Measurements from ENCODE around the gene EPHA10.
"Not testable (repeated sequence)": the region's sequence is repeated elsewhere in the genome, so short reads cannot be mapped to it uniquely, and the experiment has no call there.

EPHA10 gene

DNA sequence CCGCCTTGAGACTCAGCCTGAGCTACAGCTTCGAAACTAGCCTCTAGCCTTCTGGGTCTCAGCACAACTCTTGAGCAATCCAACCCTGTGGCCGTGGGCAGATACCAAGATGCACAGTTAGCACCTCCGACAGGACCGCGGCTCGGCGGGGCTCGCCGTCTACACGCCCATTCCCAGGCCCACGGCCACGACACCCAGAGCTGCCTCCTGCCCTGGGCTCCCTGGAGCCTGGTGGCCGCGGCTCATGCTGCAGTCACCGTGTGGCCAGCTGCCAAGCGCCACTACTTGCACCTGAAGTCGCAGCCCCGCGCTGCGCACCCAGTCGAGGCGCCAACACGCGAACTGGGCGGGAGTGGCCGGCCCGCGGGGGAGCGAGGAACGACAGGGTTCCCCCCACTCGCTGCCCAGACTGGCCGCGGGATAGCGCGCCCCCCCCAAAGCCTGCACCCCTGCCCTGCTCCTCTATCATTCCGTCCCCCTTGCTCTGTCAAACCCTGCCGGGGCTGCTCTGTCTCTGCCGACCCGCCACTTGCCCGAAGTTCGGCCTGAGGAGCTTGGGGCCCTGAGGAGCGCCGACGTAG, 73.3 kb downstream of the EPHA10 start (continued):
- TF ChIP-seq HOXC10 (CRISPR knock-in tag; IDR thresholded peaks at IDR 0.05), result 0 out of 2 replicates have a peak, but pooled peaks have one; percentile 32

DNA sequence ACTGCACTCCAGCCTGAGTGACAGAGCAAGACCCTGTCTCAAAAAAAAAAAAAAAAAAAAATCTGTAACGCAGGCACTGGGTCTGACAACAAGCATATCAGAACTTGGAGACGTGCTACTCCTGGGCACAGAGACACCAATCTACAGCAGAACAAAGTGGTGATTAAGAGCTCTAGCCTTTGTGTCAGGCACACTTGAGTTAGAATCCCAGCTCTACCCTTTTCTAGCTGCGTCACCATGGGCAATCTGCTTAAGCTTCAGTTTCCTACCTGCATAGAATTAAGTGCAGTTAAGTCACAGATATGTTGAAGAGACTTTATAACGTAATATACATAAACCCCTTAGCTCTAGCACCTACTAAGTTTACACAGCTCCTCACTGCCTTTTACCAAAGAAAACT, 76.0 kb downstream of the EPHA10 start:
- Histone ChIP-seq H3K4me1 (ENCODE audit: control insufficient read depth, insufficient read depth, low read length) (peaks cover 6% of the 10 kb centered on the region; the same call in 1 of the 2 replicates), H3K9me3 (ENCODE audit: control insufficient read depth, insufficient read depth, low read depth, low read length) (no peaks in the 10 kb centered on the region), H3K4me3 (ENCODE audit: low read depth, low read length) (no peak overlapping the region), H3K27ac (ENCODE audit: extremely low read depth, low read depth, low read length) (no peak overlapping the region), H3K36me3 (ENCODE audit: control insufficient read depth in 2 of 2, insufficient read depth in 1 of 2, low read length in 2 of 2) (peaks cover 15 to 52% of the 10 kb centered on the region in 2 experiments; a peak in 2 of 3 replicates)
- TF ChIP-seq, protein P1, sequence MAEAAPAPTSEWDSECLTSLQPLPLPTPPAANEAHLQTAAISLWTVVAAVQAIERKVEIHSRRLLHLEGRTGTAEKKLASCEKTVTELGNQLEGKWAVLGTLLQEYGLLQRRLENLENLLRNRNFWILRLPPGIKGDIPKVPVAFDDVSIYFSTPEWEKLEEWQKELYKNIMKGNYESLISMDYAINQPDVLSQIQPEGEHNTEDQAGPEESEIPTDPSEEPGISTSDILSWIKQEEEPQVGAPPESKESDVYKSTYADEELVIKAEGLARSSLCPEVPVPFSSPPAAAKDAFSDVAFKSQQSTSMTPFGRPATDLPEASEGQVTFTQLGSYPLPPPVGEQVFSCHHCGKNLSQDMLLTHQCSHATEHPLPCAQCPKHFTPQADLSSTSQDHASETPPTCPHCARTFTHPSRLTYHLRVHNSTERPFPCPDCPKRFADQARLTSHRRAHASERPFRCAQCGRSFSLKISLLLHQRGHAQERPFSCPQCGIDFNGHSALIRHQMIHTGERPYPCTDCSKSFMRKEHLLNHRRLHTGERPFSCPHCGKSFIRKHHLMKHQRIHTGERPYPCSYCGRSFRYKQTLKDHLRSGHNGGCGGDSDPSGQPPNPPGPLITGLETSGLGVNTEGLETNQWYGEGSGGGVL (tag by site-specific recombination; IDR thresholded peaks at IDR 0.05), result no peak
- TF ChIP-seq SP7 (tag by site-specific recombination; IDR thresholded peaks at IDR 0.05) (no peak), ZNF132 (tag by site-specific recombination; IDR thresholded peaks at IDR 0.05; ENCODE audit: borderline replicate concordance) (no peak), ZNF121 (tag by site-specific recombination; IDR thresholded peaks at IDR 0.05) (no peak), ZNF48 (tag by site-specific recombination; IDR thresholded peaks at IDR 0.05) (no peak), ZBTB20 (tag by site-specific recombination; IDR thresholded peaks at IDR 0.05) (no peak), KLF1 (tag by site-specific recombination; IDR thresholded peaks at IDR 0.05) (no peak), ZBTB17 (tag by site-specific recombination; IDR thresholded peaks at IDR 0.05) (no peak), ZNF701 (tag by site-specific recombination; IDR thresholded peaks at IDR 0.05) (no peak), ZNF548 (tag by site-specific recombination; IDR thresholded peaks at IDR 0.05) (no peak), ZFP37 (tag by site-specific recombination; IDR thresholded peaks at IDR 0.05) (no peak)
- TF ChIP-seq, protein P2, sequence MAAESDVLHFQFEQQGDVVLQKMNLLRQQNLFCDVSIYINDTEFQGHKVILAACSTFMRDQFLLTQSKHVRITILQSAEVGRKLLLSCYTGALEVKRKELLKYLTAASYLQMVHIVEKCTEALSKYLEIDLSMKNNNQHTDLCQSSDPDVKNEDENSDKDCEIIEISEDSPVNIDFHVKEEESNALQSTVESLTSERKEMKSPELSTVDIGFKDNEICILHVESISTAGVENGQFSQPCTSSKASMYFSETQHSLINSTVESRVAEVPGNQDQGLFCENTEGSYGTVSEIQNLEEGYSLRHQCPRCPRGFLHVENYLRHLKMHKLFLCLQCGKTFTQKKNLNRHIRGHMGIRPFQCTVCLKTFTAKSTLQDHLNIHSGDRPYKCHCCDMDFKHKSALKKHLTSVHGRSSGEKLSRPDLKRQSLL (tag by site-specific recombination; IDR thresholded peaks at IDR 0.05), result no peak
- TF ChIP-seq, protein P3, sequence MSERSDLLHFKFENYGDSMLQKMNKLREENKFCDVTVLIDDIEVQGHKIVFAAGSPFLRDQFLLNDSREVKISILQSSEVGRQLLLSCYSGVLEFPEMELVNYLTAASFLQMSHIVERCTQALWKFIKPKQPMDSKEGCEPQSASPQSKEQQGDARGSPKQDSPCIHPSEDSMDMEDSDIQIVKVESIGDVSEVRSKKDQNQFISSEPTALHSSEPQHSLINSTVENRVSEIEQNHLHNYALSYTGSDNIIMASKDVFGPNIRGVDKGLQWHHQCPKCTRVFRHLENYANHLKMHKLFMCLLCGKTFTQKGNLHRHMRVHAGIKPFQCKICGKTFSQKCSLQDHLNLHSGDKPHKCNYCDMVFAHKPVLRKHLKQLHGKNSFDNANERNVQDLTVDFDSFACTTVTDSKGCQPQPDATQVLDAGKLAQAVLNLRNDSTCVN (tag by site-specific recombination; optimal IDR thresholded peaks at IDR 0.05), result no peak
- ChIA-PET CTCF (interaction anchor here (0.7 to 1.8 kb wide), 4 partner anchors 86 to 1113 kb away, joined by 3 to 11 read pairs (median 4); partner anchors contain the start of gene MTF1), POLR2A (interaction anchor here (0.8 to 5.6 kb wide), 5 partner anchors 88 to 174 kb away, joined by 4 to 50 read pairs (median 9); partner anchors contain the start of genes C1orf122, MEAF6, MTF1 and YRDC)

DNA sequence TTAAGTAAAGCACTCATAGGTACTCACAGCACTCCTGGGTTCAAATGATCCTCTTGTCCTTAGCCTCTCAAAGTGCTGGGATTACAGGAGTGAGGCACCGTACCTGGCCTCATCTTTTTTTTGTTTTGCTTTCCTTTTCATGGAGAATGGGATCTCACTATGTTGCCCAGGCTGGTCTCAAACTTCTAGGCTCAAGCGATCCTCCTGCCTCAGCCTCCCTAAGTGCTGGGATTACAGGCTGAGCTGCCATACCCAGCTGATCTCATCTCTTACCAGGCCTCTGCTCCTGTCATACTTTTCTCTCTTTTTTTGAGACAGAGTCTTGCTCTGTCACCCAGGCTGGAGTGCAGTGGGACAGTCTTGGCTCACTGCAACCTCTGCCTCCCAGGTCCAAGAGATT, 77.2 kb downstream of the EPHA10 start:
- H3K4me1 ChIP-seq (ENCODE audit: control insufficient read depth, insufficient read depth, low read length); CTCF ChIA-PET; H3K4me3 ChIP-seq (ENCODE audit: low read depth, low read length); H3K27ac ChIP-seq (ENCODE audit: extremely low read depth, low read depth, low read length); H3K9me3 ChIP-seq (ENCODE audit: control insufficient read depth, insufficient read depth, low read depth, low read length): not testable (repeated sequence)
- peaks cover 15 to 62% of the 10 kb centered on the region in 2 experiments; a peak in 2 of 3 replicates for H3K36me3 ChIP-seq (ENCODE audit: control insufficient read depth in 2 of 2, insufficient read depth in 1 of 2, low read length in 2 of 2)
- peak; percentile 89 for TF ChIP-seq ZNF121 (tag by site-specific recombination; IDR thresholded peaks at IDR 0.05)
- POLR2A ChIA-PET, result interaction anchor here (1.2 kb wide), 1 partner anchor 172 kb away, joined by 4 read pairs; the partner anchor contains the start of gene MTF1

DNA sequence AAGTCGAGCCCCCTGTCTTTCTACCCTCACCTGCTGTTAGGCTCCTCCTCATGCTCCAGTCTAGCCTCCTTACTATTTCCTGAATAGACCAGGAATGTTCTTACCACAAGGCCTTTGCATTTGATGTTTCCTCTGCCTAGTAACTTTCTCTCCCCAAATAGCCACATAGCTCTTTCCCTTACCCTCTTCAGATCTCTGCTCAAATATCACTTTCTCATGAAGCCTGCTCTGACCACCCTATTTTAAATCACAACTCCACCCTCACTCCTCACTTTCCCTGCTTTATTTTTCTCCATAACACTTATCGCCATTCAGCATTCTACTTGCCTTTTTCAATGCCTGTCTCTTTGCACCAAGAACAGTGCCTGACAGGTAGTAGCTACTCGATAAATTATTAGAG, 79.2 kb downstream of the EPHA10 start:
- POLR2A ChIA-PET, result no interaction called here
- peak; percentile 94 for TF ChIP-seq PRDM1 (tag by site-specific recombination; IDR thresholded peaks at IDR 0.05)
- TF ChIP-seq, protein P4, sequence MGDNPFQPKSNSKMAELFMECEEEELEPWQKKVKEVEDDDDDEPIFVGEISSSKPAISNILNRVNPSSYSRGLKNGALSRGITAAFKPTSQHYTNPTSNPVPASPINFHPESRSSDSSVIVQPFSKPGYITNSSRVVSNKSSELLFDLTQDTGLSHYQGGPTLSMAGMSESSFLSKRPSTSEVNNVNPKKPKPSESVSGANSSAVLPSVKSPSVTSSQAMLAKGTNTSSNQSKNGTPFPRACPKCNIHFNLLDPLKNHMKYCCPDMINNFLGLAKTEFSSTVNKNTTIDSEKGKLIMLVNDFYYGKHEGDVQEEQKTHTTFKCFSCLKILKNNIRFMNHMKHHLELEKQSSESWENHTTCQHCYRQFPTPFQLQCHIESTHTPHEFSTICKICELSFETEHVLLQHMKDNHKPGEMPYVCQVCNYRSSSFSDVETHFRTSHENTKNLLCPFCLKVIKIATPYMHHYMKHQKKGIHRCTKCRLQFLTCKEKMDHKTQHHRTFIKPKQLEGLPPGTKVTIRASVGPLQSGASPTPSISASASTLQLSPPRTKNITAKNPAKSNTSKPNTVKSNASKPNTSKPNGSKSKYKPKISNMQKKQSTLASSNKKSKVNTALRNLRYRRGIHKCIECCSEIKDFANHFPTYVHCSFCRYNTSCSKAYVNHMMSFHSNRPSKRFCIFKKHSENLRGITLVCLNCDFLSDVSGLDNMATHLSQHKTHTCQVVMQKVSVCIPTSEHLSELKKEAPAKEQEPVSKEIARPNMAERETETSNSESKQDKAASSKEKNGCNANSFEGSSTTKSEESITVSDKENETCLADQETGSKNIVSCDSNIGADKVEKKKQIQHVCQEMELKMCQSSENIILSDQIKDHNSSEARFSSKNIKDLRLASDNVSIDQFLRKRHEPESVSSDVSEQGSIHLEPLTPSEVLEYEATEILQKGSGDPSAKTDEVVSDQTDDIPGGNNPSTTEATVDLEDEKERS (tag by site-specific recombination; IDR thresholded peaks at IDR 0.05), result no peak
- no peaks in the 10 kb centered on the region for H3K9me3 ChIP-seq (ENCODE audit: control insufficient read depth, insufficient read depth, low read depth, low read length)
- no peak overlapping the region for H3K4me3 ChIP-seq (ENCODE audit: low read depth, low read length)
- CTCF ChIA-PET, result interaction anchor here (11.0 kb wide), 1 partner anchor 85 kb away, joined by 183 read pairs; no protein-coding TSS in a partner anchor
- peaks cover 15 to 80% of the 10 kb centered on the region in 2 experiments; a peak in 2 of 3 replicates for H3K36me3 ChIP-seq (ENCODE audit: control insufficient read depth in 2 of 2, insufficient read depth in 1 of 2, low read length in 2 of 2)
- peaks cover under 1% of the 10 kb centered on the region; the same call in 1 of the 2 replicates for H3K4me1 ChIP-seq (ENCODE audit: control insufficient read depth, insufficient read depth, low read length)
- no peak overlapping the region for H3K27ac ChIP-seq (ENCODE audit: extremely low read depth, low read depth, low read length)
